Mucosa of descending colon (tissue), 3 donors: ENCODE measurements around the gene SEH1L. TPM values are rescaled to one million over a fixed set of nuclear protein-coding genes. Genes with fewer than 3 reads are reported as not detected.

Source experiments
- ATAC-seq: fragments of 200-7000 bp; cut with Tn5 transposase; one replicate; pipeline ENCODE4 v1.9.1; 2020; ENCODE audit warnings: mild to moderate bottlenecking, moderate library complexity
- DNase-seq, 3 donors: peaks; one replicate each; pipeline ENCODE4 v3.0.0-alpha.2; 2020
- H3K36me3 ChIP-seq: fragments of 200-600 bp; one replicate; pipeline ENCODE4 v1.8.0; 2021; ENCODE audit warnings: low read depth, mild to moderate bottlenecking
- H3K4me1 ChIP-seq: fragments of 200-600 bp; one replicate; pipeline ENCODE4 v1.8.0; 2021; ENCODE audit warnings: low read depth, mild to moderate bottlenecking
- H3K4me3 ChIP-seq: fragments of 200-600 bp; one replicate; pipeline ENCODE4 v1.8.0; 2021; ENCODE audit warnings: mild to moderate bottlenecking
- H3K9me3 ChIP-seq: fragments of 200-600 bp; one replicate; pipeline ENCODE4 v1.8.0; 2021; ENCODE audit warnings: mild to moderate bottlenecking
- intact Hi-C, 2 donors: fragments of 100-400 bp; cut with DNase I in 1 of 2; cut with micrococcal nuclease in 1 of 2; formaldehyde crosslinking; loops; one replicate each; pipeline versions ENCODE4 v1.11.0 to v1.11.1; 2022; cut with DNase I, micrococcal nuclease
- total RNA-seq, 3 donors: library from RNA; stranded (reverse); fragmentation: NEBNext Ultra II Directional in 2 of 3; extraction: Animal tissue kit (Norgen Biotek cat#: 25700) in 2 of 3; gene quantifications; one replicate each; pipeline versions ENCODE4 v1.2.1 to v1.2.4, GENCODE V29; 2021 to 2023
- TF ChIP-seq, protein P1 (sequence below): fragments of 200-600 bp; IDR thresholded peaks from one replicate; pipeline ENCODE4 v1.8.0; 2022; ENCODE audit warnings: antibody characterized with exemption, mild to moderate bottlenecking
- donor health status: DM: no; HTN: no; CAD: no; lungs with moderate emphysema.
- donor health status: DM: no; HTN: no; CAD: no.
- donor health status: DM: no; HTN: yes; CAD: no.

The SEH1L gene
- total RNA-seq, 3 donors from 2014 or later: 33.7 to 36.7 (median 34.3) TPM

DNA sequence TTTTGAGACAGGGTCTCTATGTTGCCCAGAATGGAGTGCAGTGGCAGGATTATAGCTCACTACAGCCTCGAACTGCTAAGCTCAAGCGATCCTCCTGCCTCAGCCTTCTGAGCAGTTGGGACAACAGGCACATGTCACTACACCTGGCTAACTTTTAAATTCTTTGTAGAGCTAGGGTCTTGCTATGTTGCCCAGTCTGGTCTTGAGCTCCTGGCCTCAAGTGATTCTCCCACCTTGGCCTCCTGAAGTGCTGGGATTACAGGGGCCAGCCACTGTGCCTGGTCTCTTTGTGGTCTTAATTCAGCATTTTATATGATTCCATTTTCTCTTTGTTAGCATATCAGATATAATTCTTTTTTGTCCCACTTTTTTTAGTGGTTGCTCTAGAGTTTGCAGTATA, 77.4 kb downstream of the SEH1L start:
- DNase-seq: no peak
- H3K4me1 ChIP-seq: no peaks in the 10 kb centered on the region
- ATAC-seq: no peak
- no peaks in the 10 kb centered on the region for H3K9me3 ChIP-seq
- no peak overlapping the region for H3K4me3 ChIP-seq
- TF ChIP-seq, protein P1, sequence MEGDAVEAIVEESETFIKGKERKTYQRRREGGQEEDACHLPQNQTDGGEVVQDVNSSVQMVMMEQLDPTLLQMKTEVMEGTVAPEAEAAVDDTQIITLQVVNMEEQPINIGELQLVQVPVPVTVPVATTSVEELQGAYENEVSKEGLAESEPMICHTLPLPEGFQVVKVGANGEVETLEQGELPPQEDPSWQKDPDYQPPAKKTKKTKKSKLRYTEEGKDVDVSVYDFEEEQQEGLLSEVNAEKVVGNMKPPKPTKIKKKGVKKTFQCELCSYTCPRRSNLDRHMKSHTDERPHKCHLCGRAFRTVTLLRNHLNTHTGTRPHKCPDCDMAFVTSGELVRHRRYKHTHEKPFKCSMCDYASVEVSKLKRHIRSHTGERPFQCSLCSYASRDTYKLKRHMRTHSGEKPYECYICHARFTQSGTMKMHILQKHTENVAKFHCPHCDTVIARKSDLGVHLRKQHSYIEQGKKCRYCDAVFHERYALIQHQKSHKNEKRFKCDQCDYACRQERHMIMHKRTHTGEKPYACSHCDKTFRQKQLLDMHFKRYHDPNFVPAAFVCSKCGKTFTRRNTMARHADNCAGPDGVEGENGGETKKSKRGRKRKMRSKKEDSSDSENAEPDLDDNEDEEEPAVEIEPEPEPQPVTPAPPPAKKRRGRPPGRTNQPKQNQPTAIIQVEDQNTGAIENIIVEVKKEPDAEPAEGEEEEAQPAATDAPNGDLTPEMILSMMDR: no peak
- intact Hi-C loops: no loop called here
- no peaks in the 10 kb centered on the region for H3K36me3 ChIP-seq

DNA sequence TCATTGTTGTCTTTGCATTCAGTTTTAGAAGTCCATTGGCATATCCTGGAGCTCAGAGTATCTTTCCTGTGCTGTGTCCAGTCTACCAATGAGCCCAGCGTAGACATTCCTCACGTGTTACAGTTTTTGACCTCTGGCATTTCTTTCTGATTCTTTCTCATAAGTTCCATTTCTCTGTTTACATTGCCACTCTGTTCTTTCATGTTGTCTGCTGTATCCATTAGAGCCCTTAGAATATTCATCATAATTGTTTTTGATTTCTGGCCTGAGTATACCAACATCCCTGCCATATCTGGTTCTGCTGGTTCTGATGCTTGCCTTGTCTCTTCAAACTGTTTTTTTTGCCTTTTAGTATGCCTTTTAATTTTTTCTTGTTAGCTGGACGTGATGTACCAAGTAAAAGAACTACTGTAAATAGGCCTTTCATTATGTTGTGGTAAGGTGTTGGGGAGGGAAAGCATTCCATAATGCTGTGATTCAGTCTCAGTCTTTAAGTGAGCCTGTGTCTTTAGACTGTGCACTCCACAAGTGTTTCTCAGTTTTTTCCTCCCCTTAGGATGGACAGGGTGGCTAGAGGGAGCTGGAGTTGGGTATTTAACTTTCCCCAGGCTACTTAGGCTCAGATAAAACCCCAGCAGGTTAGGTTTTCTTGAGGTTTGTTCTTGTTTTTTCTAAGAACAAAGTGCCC, 78.9 kb downstream of the SEH1L start:
- Histone ChIP-seq H3K9me3 (no peaks in the 10 kb centered on the region), H3K4me3 (no peak overlapping the region), H3K36me3 (no peaks in the 10 kb centered on the region), H3K4me1 (no peaks in the 10 kb centered on the region)
- TF ChIP-seq, protein P1: no peak
- ATAC-seq: no peak
- intact Hi-C loops: no loop called here
- DNase-seq: no peak

DNA sequence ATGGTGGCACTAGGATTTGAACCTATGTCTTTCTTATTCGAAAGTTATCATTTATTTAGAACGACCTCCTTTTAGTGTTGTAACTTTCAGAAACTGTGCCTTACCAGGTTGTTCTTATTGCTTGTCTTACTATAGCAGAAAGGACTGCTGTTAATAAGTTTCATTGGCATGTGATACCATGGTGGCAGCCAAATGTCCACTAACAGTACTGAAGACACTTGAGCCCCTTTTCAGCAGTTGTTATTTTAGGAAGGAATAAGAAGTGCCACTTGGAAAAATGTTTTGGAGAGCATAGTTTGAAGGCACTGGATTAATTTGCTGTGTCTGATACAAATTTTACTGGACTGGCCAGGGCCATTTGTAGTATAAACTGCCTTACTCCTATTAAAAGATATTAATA, 81.1 kb downstream of the SEH1L start:
- no peak for DNase-seq
- Histone ChIP-seq H3K4me3 (no peak overlapping the region), H3K9me3 (no peaks in the 10 kb centered on the region), H3K4me1 (no peaks in the 10 kb centered on the region), H3K36me3 (no peaks in the 10 kb centered on the region)
- TF ChIP-seq, protein P1: no peak
- intact Hi-C loops: no loop called here
- no peak for ATAC-seq

DNA sequence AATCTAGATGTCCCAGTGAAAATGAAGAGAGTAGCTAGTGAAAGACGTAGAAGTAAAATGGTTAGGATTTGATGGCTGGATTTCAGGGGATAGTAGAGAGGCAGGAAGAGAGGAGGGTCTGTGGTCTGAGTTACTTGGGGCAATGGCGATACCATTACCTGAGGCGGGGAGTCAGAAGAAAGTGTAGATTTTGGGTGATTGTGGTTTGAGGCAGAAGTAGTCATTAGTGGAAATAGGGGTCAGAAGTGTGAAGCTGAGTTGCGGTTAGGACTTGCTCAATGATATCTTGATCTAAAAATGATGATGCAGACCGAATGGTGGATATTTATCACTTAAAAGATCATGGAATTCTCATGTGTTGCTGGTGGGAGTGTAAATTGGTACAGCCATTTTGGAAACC, 84.4 kb downstream of the SEH1L start:
- H3K36me3 ChIP-seq: no peaks in the 10 kb centered on the region
- no peak for ATAC-seq

DNA sequence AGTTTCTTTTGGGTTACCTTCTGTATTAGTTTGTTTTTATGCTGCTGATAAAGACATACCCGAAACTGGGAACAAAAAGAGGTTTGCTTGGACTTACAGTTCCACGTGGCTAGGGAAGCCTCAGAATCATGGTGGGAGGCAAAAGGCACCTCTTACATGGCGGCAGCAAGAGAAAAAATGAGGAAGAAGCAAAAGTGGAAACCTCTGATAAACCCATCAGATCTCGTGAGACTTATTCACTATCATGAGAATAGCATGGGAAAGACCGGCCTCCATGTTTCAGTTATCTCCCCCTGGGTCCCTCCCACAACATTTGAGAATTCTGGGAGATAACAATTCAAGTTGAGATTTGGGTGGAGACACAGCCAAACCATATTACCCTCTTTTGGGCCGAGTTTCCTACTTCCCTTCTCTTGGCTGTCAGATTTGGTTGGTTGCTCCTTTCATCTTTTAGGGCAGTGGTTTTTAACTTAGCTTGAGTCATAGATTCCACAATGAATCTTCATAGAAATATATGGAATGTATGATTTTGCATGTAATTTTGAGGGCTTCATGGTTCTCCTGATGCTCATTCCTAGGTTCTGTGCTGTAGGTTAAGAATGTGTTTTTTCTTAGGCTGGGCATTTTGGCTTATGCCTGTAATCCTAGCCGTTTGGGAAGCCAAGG, 87.6 kb downstream of the SEH1L start:
- no peak for ATAC-seq
- intact Hi-C loops: no loop called here
- TF ChIP-seq, protein P1: no peak
- no peaks in the 10 kb centered on the region for H3K36me3 ChIP-seq
- no peak for DNase-seq
- no peaks in the 10 kb centered on the region for H3K9me3 ChIP-seq
- H3K4me1 ChIP-seq: no peaks in the 10 kb centered on the region
- no peak overlapping the region for H3K4me3 ChIP-seq

More for the DNA sequence above, 84.4 kb downstream of the SEH1L start:
- Histone ChIP-seq H3K9me3 (no peaks in the 10 kb centered on the region), H3K4me3 (no peak overlapping the region), H3K4me1 (no peaks in the 10 kb centered on the region)
- TF ChIP-seq, protein P1: no peak
- DNase-seq: no peak
- intact Hi-C loops: no loop called here
